Fibroblast of lung (primary cell): ENCODE data around the gene OR56B1. TPM values are rescaled to one million over a fixed set of nuclear protein-coding genes. Genes with fewer than 3 reads are reported as not detected.

Experiments used
- DNase-seq, 2 donors: peaks; one replicate each; pipeline versions ENCODE4 v3.0.0 to v3.0.0-alpha.2; 2010; ENCODE audit warnings: low read depth in 2 of 2
- H2AFZ ChIP-seq: 2 replicates; pipeline ENCODE4 v1.5.1; 2012; ENCODE audit warnings: low read length, control low read depth, inconsistent platforms
- H3K27ac ChIP-seq: 2 replicates; pipeline ENCODE4 v1.5.1; 2011; ENCODE audit warnings: low read length, control low read depth; ENCODE audit not compliant: insufficient read depth
- H3K27me3 ChIP-seq: 2 replicates; pipeline ENCODE4 v1.5.1; 2011; ENCODE audit warnings: mild to moderate bottlenecking, low read length; ENCODE audit not compliant: control insufficient read depth, insufficient read depth
- H3K36me3 ChIP-seq: 2 replicates; pipeline ENCODE4 v1.5.1; 2011; ENCODE audit warnings: low read length; ENCODE audit not compliant: control insufficient read depth, insufficient read depth
- H3K4me1 ChIP-seq: 2 replicates; pipeline ENCODE4 v1.5.1; 2011; ENCODE audit warnings: low read length; ENCODE audit not compliant: control insufficient read depth, insufficient read depth; ENCODE audit errors: extremely low read depth
- H3K4me2 ChIP-seq: 2 replicates; pipeline ENCODE4 v1.5.1; 2011; ENCODE audit warnings: low read length, control low read depth; ENCODE audit not compliant: insufficient read depth; ENCODE audit errors: extremely low read depth
- H3K4me3 ChIP-seq, 4 experiments: fragments of 200-600 bp in 1 of 4; sonication (generic) in 1 of 4; replicated peaks in 1 of 4; 2 replicates each; pipeline ENCODE4 v1.5.1; 2011 to 2016; ENCODE audit warnings: low read length in 4 of 4, low read depth in 3 of 4, mild to moderate bottlenecking in 3 of 4, control low read depth in 2 of 4, inconsistent platforms in 1 of 4, mixed read lengths in 1 of 4; ENCODE audit not compliant: insufficient read depth in 1 of 4; ENCODE audit errors: control extremely low read depth in 1 of 4
- H3K79me2 ChIP-seq: 2 replicates; pipeline ENCODE4 v1.5.1; 2012; ENCODE audit warnings: mild to moderate bottlenecking, low read length, inconsistent platforms; ENCODE audit not compliant: control insufficient read depth, insufficient read depth
- H3K9ac ChIP-seq: 2 replicates; pipeline ENCODE4 v1.5.1; 2011; ENCODE audit warnings: mild to moderate bottlenecking, low read length, control low read depth; ENCODE audit not compliant: insufficient read depth
- H3K9me3 ChIP-seq: 2 replicates; pipeline ENCODE4 v1.5.1; 2012; ENCODE audit warnings: low read depth, low read length; ENCODE audit not compliant: control insufficient read depth, insufficient read depth
- H4K20me1 ChIP-seq: 2 replicates; pipeline ENCODE4 v1.5.1; 2011; ENCODE audit warnings: low read length; ENCODE audit not compliant: control insufficient read depth, insufficient read depth; ENCODE audit errors: extremely low read depth
- CTCF ChIP-seq, 2 donors: IDR thresholded peaks in 1 of 2; conservative IDR thresholded peaks in 1 of 2; 1 replicate in 1 of 2; 2 replicates in 1 of 2; pipeline ENCODE4 v1.5.1; 2011 to 2012; ENCODE audit warnings: low read length in 2 of 2, control low read depth in 1 of 2, inconsistent platforms in 1 of 2, low read depth in 1 of 2, mild to moderate bottlenecking in 1 of 2
- EZH2 ChIP-seq: IDR thresholded peaks from 2 replicates; pipeline ENCODE4 v1.5.1; 2012; ENCODE audit warnings: low read length, control low read depth, mild to moderate bottlenecking; ENCODE audit errors: missing control alignments
- polyA plus RNA-seq, 2 donors: library from polyadenylated mRNA; depleted of rRNA in 1 of 2; stranded (reverse) in 1 of 2; unstranded in 1 of 2; fragments of >200 nt; gene quantifications; 2 replicates each; pipeline ENCODE4 v1.2.1, GENCODE V29; 2011 to 2012; ENCODE audit warnings: missing spikeins in 1 of 2
- total RNA-seq: library from RNA; depleted of rRNA; stranded (reverse); fragments of >200 nt; gene quantifications from 2 replicates; pipeline ENCODE4 v1.2.1, GENCODE V29; 2014

Gene OR56B1
- total and polyA plus RNA-seq, 2 donors (not counting 1 experiment from before 2014, with no cell fraction given): not detected

GRCh38 chr11:5696210-5696609 is 40.0 kb upstream of the OR56B1 start:
- Histone ChIP-seq H3K27ac (no peak overlapping the region), H3K9me3 (no peaks in the 10 kb centered on the region), H3K4me1 (peaks cover 4% of the 10 kb centered on the region), H3K36me3 (peaks cover 7% of the 10 kb centered on the region), H2AFZ (no peak overlapping the region), H3K27me3 (no peaks in the 10 kb centered on the region), H4K20me1 (no peaks in the 10 kb centered on the region), H3K4me2 (no peak overlapping the region), H3K9ac (no peak overlapping the region), H3K4me3 (no peak overlapping the region), H3K79me2 (peaks cover 5% of the 10 kb centered on the region)
- TF ChIP-seq EZH2 (no peak), CTCF (conservative IDR thresholded peaks at IDR 0.05 in 1 of 2, IDR thresholded peaks at IDR 0.05 in 1 of 2; ENCODE audit: low read depth in 1 of 2, low read length in 2 of 2) (no peak)
- no peak for DNase-seq

GRCh38 chr11:5698281-5698680 is 38.0 kb upstream of the OR56B1 start:
- Histone ChIP-seq H3K27ac (no peak overlapping the region), H3K9ac (no peak overlapping the region), H3K4me3 (no peak overlapping the region), H3K79me2 (no peaks in the 10 kb centered on the region), H3K4me1 (no peaks in the 10 kb centered on the region), H3K4me2 (no peak overlapping the region), H2AFZ (no peak overlapping the region), H3K9me3 (no peaks in the 10 kb centered on the region), H4K20me1 (no peaks in the 10 kb centered on the region), H3K27me3 (no peaks in the 10 kb centered on the region), H3K36me3 (peaks cover 8% of the 10 kb centered on the region)
- DNase-seq: no peak
- no peak for TF ChIP-seq CTCF (conservative IDR thresholded peaks at IDR 0.05 in 1 of 2, IDR thresholded peaks at IDR 0.05 in 1 of 2; ENCODE audit: low read depth in 1 of 2, low read length in 2 of 2)
- no peak for TF ChIP-seq EZH2

GRCh38 chr11:5700421-5701054 is 35.7 kb upstream of the OR56B1 start:
- Histone ChIP-seq H3K4me3 (no peak overlapping the region), H3K27ac (no peak overlapping the region), H3K9ac (no peak overlapping the region), H2AFZ (no peak overlapping the region), H3K4me2 (no peak overlapping the region), H3K9me3 (no peaks in the 10 kb centered on the region), H3K4me1 (no peaks in the 10 kb centered on the region), H4K20me1 (no peaks in the 10 kb centered on the region), H3K79me2 (no peaks in the 10 kb centered on the region), H3K36me3 (peaks cover 6% of the 10 kb centered on the region), H3K27me3 (no peaks in the 10 kb centered on the region)
- DNase-seq: no peak
- no peak for TF ChIP-seq EZH2
- no peak for TF ChIP-seq CTCF (conservative IDR thresholded peaks at IDR 0.05 in 1 of 2, IDR thresholded peaks at IDR 0.05 in 1 of 2; ENCODE audit: low read depth in 1 of 2, low read length in 2 of 2)
